PFSK-1 (cell line): ENCODE results near the gene TANC2.

Experiments used
- POLR2AphosphoS5 ChIP-seq: IDR thresholded peaks from 2 replicates; pipeline ENCODE4 v1.6.1; 2012; ENCODE audit warnings: low read depth, mild to moderate bottlenecking, control low read depth, low read length, moderate library complexity
- TF ChIP-seq, protein P1 (sequence below), 2 experiments: IDR thresholded peaks; 2 replicates each; pipeline versions ENCODE4 v1.6.1 to v1.8.0; 2011 to 2012; ENCODE audit warnings: low read depth in 2 of 2, low read length in 2 of 2, control low read depth in 1 of 2, inconsistent platforms in 1 of 2, mild to moderate bottlenecking in 1 of 2, moderate library complexity in 1 of 2; ENCODE audit not compliant: insufficient read depth in 1 of 2

DNA sequence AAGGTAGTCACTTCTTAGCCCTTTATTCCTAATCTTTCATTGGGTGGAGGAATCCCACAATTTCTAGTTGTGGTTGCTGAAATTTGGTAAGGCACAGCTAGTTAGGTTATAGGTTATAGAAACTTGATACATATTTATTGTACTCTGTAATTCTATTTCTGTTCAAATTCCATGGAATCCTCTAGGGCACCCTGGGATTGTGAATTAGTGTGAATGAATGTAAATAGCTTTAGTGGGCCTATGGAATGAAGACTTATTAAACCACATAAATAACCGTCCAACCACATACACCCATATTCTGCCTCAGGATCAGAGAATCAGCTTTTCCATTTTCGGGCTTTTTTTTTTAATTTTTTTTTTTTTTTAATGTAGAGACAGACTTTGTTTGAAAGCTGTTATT is 9.2 kb downstream of the TANC2 start:
- TF ChIP-seq, protein P1, sequence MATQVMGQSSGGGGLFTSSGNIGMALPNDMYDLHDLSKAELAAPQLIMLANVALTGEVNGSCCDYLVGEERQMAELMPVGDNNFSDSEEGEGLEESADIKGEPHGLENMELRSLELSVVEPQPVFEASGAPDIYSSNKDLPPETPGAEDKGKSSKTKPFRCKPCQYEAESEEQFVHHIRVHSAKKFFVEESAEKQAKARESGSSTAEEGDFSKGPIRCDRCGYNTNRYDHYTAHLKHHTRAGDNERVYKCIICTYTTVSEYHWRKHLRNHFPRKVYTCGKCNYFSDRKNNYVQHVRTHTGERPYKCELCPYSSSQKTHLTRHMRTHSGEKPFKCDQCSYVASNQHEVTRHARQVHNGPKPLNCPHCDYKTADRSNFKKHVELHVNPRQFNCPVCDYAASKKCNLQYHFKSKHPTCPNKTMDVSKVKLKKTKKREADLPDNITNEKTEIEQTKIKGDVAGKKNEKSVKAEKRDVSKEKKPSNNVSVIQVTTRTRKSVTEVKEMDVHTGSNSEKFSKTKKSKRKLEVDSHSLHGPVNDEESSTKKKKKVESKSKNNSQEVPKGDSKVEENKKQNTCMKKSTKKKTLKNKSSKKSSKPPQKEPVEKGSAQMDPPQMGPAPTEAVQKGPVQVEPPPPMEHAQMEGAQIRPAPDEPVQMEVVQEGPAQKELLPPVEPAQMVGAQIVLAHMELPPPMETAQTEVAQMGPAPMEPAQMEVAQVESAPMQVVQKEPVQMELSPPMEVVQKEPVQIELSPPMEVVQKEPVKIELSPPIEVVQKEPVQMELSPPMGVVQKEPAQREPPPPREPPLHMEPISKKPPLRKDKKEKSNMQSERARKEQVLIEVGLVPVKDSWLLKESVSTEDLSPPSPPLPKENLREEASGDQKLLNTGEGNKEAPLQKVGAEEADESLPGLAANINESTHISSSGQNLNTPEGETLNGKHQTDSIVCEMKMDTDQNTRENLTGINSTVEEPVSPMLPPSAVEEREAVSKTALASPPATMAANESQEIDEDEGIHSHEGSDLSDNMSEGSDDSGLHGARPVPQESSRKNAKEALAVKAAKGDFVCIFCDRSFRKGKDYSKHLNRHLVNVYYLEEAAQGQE (IDR thresholded peaks at IDR 0.05; ENCODE audit: insufficient read depth in 1 of 2, low read depth in 2 of 2, low read length in 2 of 2), result no peak
- TF ChIP-seq POLR2AphosphoS5, result no peak
